Measurements from ENCODE around the gene TAAR1.

GRCh38 chr6:132607544-132608233, 51.3 kb downstream of the TAAR1 start:
- TF ChIP-seq POLR2A (IDR thresholded peaks at IDR 0.05; ENCODE audit: low read depth, low read length) (no peak), POLR2AphosphoS5 (IDR thresholded peaks at IDR 0.05; ENCODE audit: low read depth, low read length) (no peak), TAF1 (IDR thresholded peaks at IDR 0.05; ENCODE audit: borderline replicate concordance, low read depth, low read length) (no peak)

Data from GM12892 (cell line).